Hepatocyte (in vitro differentiated cells): ENCODE results near the gene MCCD1. TPM values are rescaled to one million over a fixed set of nuclear protein-coding genes. Genes with fewer than 3 reads are reported as not detected.
"Not testable (repeated sequence)": the region's sequence is repeated elsewhere in the genome, so short reads cannot be mapped to it uniquely, and the experiment has no call there.

Experiments used
- DNase-seq: peaks from one replicate; pipeline ENCODE4 v3.0.0-alpha.2; 2016; ENCODE audit warnings: low spot score
- H2AFZ ChIP-seq: fragments of 200-600 bp; sonication (generic); 2 replicates; pipeline ENCODE4 v1.6.0; 2016; ENCODE audit warnings: antibody characterized with exemption, mild to moderate bottlenecking
- H3K27ac ChIP-seq: fragments of 200-600 bp; sonication (generic); 2 replicates; pipeline ENCODE4 v1.5.1; 2016; ENCODE audit warnings: mild to moderate bottlenecking
- H3K27me3 ChIP-seq: fragments of 200-600 bp; sonication (generic); 2 replicates; pipeline ENCODE4 v1.6.1; 2016
- H3K36me3 ChIP-seq: fragments of 200-600 bp; sonication (generic); replicated peaks from 2 replicates; pipeline ENCODE4 v1.5.1; 2016; ENCODE audit warnings: low read depth; ENCODE audit not compliant: insufficient read depth
- H3K4me1 ChIP-seq: fragments of 200-600 bp; sonication (generic); 2 replicates; pipeline ENCODE4 v1.5.1; 2016; ENCODE audit warnings: mild to moderate bottlenecking, moderate library complexity; ENCODE audit not compliant: insufficient read depth
- H3K4me2 ChIP-seq: fragments of 200-600 bp; sonication (generic); 2 replicates; pipeline ENCODE4 v1.6.0; 2016
- H3K4me3 ChIP-seq: fragments of 200-600 bp; sonication (generic); 2 replicates; pipeline ENCODE4 v1.5.1; 2016; ENCODE audit warnings: mild to moderate bottlenecking
- H3K79me2 ChIP-seq: fragments of 200-600 bp; sonication (generic); 2 replicates; pipeline ENCODE4 v1.6.0; 2017; ENCODE audit warnings: mild to moderate bottlenecking
- H3K9me2 ChIP-seq: fragments of 200-600 bp; sonication (generic); replicated peaks from 2 replicates; pipeline ENCODE4 v1.6.0; 2017; ENCODE audit warnings: mild to moderate bottlenecking; ENCODE audit not compliant: insufficient read depth
- H3K9me3 ChIP-seq: fragments of 200-600 bp; sonication (generic); 2 replicates; pipeline ENCODE4 v1.5.1; 2016; ENCODE audit warnings: low read depth, mild to moderate bottlenecking
- H4K20me1 ChIP-seq: fragments of 200-600 bp; sonication (generic); 2 replicates; pipeline ENCODE4 v1.6.0; 2016; ENCODE audit warnings: mild to moderate bottlenecking; ENCODE audit not compliant: insufficient read depth, poor library complexity, severe bottlenecking
- EZH2 ChIP-seq: fragments of 200-600 bp; sonication (generic); IDR thresholded peaks from 2 replicates; pipeline ENCODE4 v1.6.1; 2016; ENCODE audit warnings: antibody characterized with exemption, mild to moderate bottlenecking, borderline replicate concordance
- EZH2phosphoT487 ChIP-seq: fragments of 200-600 bp; sonication (generic); IDR thresholded peaks from one replicate; pipeline ENCODE4 v1.6.1; 2018; ENCODE audit warnings: antibody characterized with exemption, mild to moderate bottlenecking, low read depth, moderate library complexity; ENCODE audit not compliant: unreplicated experiment, severe bottlenecking
- WGBS: methylation state at CpG from one replicate; pipeline ENCODE4 v1.1.6; 2016; ENCODE audit warnings: low lambda C conversion rate; ENCODE audit errors: missing lambda C conversion rate; 5-methylcytosine and 5-hydroxymethylcytosine counted together
- polyA plus RNA-seq: library from polyadenylated mRNA; unstranded; fragments of >200 nt; fragmentation: Nextera tagmentation; extraction: Ambion mirVana; gene quantifications from 2 replicates; pipeline ENCODE4 v1.2.1, GENCODE V29; 2016
- total RNA-seq: library from RNA; depleted of rRNA; stranded (reverse); fragments of >200 nt; gene quantifications from 2 replicates; pipeline ENCODE4 v1.2.3, GENCODE V29; 2014
- TF ChIP-seq, protein P1 (sequence below): fragments of 200-600 bp; sonication (generic); IDR thresholded peaks from 2 replicates; pipeline ENCODE4 v1.5.1; 2016; ENCODE audit warnings: antibody characterized with exemption, mild to moderate bottlenecking; ENCODE audit not compliant: poor library complexity

The MCCD1 gene
- total and polyA plus RNA-seq, 2 experiments from 2014 or later: 0.47 to 2.0 TPM

DNA sequence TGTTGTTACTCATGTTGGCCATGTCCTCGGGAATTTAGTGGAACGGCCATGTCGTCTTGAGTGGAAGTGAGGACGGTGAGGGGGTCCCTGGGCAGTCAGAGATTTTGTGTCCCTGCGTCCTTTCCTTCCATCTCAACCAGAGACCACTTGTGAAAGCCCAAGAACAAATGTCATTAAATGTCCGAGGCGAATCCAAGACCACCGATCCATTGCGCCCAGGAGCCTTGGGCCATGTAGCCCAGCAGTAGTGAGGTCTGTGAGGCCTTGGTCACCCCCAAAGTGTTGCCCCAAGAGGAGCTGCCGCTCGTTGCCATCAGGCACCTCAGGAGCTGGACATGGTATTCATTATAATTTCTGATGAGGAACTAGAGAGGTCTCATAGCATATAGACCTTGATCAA lies 48.2 kb upstream of the MCCD1 start:
- no peaks in the 10 kb centered on the region for H3K79me2 ChIP-seq
- H3K27ac ChIP-seq: no peak overlapping the region

DNA sequence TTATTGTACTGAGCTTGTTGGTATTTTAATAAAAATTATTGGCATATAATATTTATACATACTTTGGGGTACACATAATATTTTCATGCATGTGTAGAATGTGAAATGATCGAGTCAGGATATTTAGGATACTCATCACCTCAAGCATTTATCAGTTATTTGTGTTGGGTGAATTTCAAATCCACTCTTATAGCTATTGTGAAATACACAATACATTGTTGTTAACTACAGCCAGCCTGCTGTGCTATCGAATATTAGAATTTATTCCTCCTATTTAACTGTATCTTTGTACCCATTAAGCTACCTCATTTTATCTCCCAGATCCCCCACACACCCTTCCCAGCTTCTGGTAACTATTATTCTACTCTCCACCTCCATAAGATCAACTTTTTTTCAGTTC lies 45.4 kb upstream of the MCCD1 start:
- Histone ChIP-seq H3K9me2 (no peaks in the 10 kb centered on the region), H2AFZ (no peak overlapping the region), H3K36me3 (no peaks in the 10 kb centered on the region), H4K20me1 (no peaks in the 10 kb centered on the region), H3K79me2 (no peaks in the 10 kb centered on the region), H3K4me1 (no peaks in the 10 kb centered on the region), H3K27me3 (peaks cover 16% of the 10 kb centered on the region), H3K27ac (no peak overlapping the region), H3K4me2 (no peak overlapping the region), H3K4me3 (no peak overlapping the region), H3K9me3 (no peaks in the 10 kb centered on the region)
- DNase-seq: no peak
- WGBS: 76% methylated on average over 2 of the region's 2 CpGs
- TF ChIP-seq, protein P1, sequence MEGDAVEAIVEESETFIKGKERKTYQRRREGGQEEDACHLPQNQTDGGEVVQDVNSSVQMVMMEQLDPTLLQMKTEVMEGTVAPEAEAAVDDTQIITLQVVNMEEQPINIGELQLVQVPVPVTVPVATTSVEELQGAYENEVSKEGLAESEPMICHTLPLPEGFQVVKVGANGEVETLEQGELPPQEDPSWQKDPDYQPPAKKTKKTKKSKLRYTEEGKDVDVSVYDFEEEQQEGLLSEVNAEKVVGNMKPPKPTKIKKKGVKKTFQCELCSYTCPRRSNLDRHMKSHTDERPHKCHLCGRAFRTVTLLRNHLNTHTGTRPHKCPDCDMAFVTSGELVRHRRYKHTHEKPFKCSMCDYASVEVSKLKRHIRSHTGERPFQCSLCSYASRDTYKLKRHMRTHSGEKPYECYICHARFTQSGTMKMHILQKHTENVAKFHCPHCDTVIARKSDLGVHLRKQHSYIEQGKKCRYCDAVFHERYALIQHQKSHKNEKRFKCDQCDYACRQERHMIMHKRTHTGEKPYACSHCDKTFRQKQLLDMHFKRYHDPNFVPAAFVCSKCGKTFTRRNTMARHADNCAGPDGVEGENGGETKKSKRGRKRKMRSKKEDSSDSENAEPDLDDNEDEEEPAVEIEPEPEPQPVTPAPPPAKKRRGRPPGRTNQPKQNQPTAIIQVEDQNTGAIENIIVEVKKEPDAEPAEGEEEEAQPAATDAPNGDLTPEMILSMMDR: no peak
- TF ChIP-seq EZH2 (no peak), EZH2phosphoT487 (no peak)

More for the DNA sequence above, 48.2 kb upstream of the MCCD1 start:
- H3K4me2 ChIP-seq: no peak overlapping the region
- H3K4me3 ChIP-seq: no peak overlapping the region
- no peak overlapping the region for H2AFZ ChIP-seq
- no peaks in the 10 kb centered on the region for H3K4me1 ChIP-seq
- no peaks in the 10 kb centered on the region for H3K9me2 ChIP-seq
- DNase-seq: no peak
- H3K36me3 ChIP-seq: no peaks in the 10 kb centered on the region
- H4K20me1 ChIP-seq: no peaks in the 10 kb centered on the region
- peaks cover 27% of the 10 kb centered on the region for H3K27me3 ChIP-seq
- TF ChIP-seq, protein P1: no peak
- H3K9me3 ChIP-seq: no peaks in the 10 kb centered on the region
- WGBS: 87% methylated on average over 11 of the region's 11 CpGs

DNA sequence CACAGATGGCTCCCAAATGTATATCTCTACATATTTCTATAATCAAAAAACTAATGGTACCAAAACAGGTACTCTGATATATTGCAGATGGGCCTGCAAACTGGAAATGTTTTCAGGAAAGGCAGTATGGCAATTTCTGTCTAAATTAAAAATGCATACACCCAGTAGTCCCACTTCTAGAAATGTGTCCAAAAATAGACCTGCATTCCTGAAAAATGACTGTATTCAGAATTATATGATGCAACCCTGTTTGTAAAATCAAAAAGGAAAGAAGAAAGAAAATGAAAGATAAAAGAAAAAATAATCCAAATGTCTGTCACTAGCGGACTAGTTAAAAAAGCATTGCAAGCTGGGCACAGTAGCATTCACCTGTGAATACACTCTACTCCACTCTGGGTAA lies 43.7 kb upstream of the MCCD1 start:
- 90% methylated on average over 1 of the region's 1 CpG for WGBS
- Histone ChIP-seq H3K4me3 (no peak overlapping the region), H3K9me2 (no peaks in the 10 kb centered on the region), H3K9me3 (no peaks in the 10 kb centered on the region), H3K4me1 (no peaks in the 10 kb centered on the region), H4K20me1 (no peaks in the 10 kb centered on the region), H3K4me2 (no peak overlapping the region), H2AFZ (no peak overlapping the region), H3K27ac (no peak overlapping the region), H3K79me2 (no peaks in the 10 kb centered on the region), H3K36me3 (no peaks in the 10 kb centered on the region), H3K27me3 (no peaks in the 10 kb centered on the region)
- no peak for DNase-seq
- TF ChIP-seq EZH2phosphoT487: no peak
- TF ChIP-seq EZH2: no peak
- TF ChIP-seq, protein P1: no peak

DNA sequence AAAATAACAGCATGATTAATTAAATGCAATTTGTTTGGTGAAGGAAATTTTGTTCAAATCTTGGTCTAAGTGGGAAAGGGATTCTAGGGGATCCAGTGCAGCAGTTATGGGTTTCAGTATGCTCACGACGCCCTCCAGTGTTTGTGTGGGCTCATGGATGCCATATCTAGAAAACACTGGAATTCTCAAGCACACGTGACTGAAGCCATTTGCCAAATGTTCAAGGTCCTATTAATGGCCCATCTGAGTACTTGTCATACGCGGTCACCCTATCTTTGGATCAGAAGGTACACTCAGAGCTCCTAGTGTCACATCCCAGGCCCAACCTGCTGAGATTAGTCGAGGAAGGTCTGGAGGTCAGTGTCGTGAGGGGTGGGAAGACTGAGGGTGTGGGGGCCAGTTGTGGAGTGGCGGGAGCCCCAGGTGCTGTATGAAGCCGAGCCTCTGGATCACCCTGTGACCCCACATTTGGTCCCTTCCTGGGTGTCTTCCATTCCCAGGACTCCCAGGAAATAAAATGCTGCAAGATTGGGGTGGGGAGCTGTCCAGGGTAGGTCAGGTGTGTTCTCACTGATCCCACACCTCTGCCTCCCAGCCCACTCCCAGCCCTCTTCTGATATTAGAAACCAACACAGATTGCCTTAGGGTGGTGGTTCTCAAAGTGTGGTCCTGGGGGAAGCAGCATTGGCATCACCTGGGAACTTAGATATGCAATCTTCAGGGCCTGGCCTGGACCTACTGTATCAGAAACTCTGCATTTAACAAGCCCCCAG lies 42.5 kb upstream of the MCCD1 start:
- not testable (repeated sequence) for H3K27ac ChIP-seq, H3K4me1 ChIP-seq, H4K20me1 ChIP-seq, H2AFZ ChIP-seq, H3K4me2 ChIP-seq, H3K9me3 ChIP-seq, H3K36me3 ChIP-seq, H3K9me2 ChIP-seq, DNase-seq, H3K79me2 ChIP-seq, H3K4me3 ChIP-seq, H3K27me3 ChIP-seq
- WGBS: no CpG with 5 or more reads among the region's 9 CpGs

DNA sequence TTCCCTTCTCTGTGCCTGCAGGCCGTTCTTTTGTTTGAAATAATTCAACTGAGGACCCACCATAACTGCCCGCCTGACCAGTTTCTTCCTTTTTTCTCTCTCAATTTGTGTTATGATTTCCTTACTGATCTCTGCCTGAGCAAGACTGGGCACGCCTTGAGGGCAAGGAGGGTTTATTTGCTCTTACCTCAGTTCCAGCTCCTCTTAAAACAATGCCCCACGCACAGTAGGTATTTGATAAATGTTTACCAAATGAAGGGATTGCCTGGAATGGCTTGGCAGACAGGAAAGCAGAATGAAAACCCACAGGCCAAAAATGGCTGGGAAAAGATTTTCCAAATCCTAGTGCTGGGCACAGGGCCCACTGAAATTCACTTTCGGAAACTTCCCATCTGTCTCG lies 41.1 kb upstream of the MCCD1 start:
- WGBS: 87% methylated on average over 6 of the region's 6 CpGs
- not testable (repeated sequence) for H3K36me3 ChIP-seq, H3K9me2 ChIP-seq, H3K27ac ChIP-seq, H3K4me1 ChIP-seq, H4K20me1 ChIP-seq, H2AFZ ChIP-seq, H3K4me3 ChIP-seq, H3K79me2 ChIP-seq, DNase-seq, H3K4me2 ChIP-seq, H3K27me3 ChIP-seq, H3K9me3 ChIP-seq
